Gastrocnemius medialis (tissue), 4 donors: ENCODE data around the gene HTT. TPM values are rescaled to one million over a fixed set of nuclear protein-coding genes. Genes with fewer than 3 reads are reported as not detected.
"Not testable (repeated sequence)": the region's sequence is repeated elsewhere in the genome, so short reads cannot be mapped to it uniquely, and the experiment has no call there.

Source experiments
- ATAC-seq, 2 donors: fragments of 150-250 bp; one replicate each; pipeline ENCODE4 v1.9.1; 2016
- DNase-seq, 2 donors: peaks; one replicate each; pipeline ENCODE4 v3.0.0-alpha.2; 2019
- H3K27ac ChIP-seq, 4 donors: fragments of 200-600 bp; sonication (generic); 1 replicate in 1 of 4; 2 replicates in 3 of 4; pipeline ENCODE4 v1.5.1; 2016 to 2018; ENCODE audit warnings: mild to moderate bottlenecking in 2 of 4, moderate library complexity in 1 of 4
- H3K27me3 ChIP-seq, 3 donors: fragments of 200-600 bp; sonication (generic) in 2 of 3; 1 replicate in 1 of 3; 2 replicates in 2 of 3; pipeline versions ENCODE4 v1.5.1 to v1.6.0; 2016 to 2019; ENCODE audit warnings: mild to moderate bottlenecking in 1 of 3, moderate library complexity in 1 of 3
- H3K36me3 ChIP-seq, 2 donors: fragments of 200-600 bp; sonication (generic) in 1 of 2; one replicate each; pipeline ENCODE4 v1.5.1; 2017 to 2018
- H3K4me1 ChIP-seq, 2 donors: fragments of 200-600 bp; sonication (generic) in 1 of 2; one replicate each; pipeline ENCODE4 v1.5.1; 2016 to 2017; ENCODE audit warnings: mild to moderate bottlenecking in 2 of 2
- H3K4me3 ChIP-seq, 4 donors: fragments of 200-600 bp; sonication (generic) in 3 of 4; 1 replicate in 1 of 4; 2 replicates in 3 of 4; pipeline ENCODE4 v1.5.1; 2016 to 2019; ENCODE audit warnings: mild to moderate bottlenecking in 2 of 4
- H3K9me3 ChIP-seq, 3 donors: fragments of 200-600 bp; sonication (generic) in 2 of 3; 1 replicate in 1 of 3; 2 replicates in 2 of 3; pipeline ENCODE4 v1.5.1; 2016 to 2019
- CTCF ChIP-seq, 5 experiments: fragments of 450-650 bp in 3 of 5; fragments of 200-600 bp in 2 of 5; sonication (generic) in 2 of 5; IDR thresholded peaks in 4 of 5; conservative IDR thresholded peaks in 1 of 5; 1 replicate in 4 of 5; 2 replicates in 1 of 5; pipeline ENCODE4 v1.5.1; 2016 to 2019; ENCODE audit warnings: antibody characterized with exemption in 5 of 5, mild to moderate bottlenecking in 3 of 5, moderate library complexity in 3 of 5
- POLR2A ChIP-seq, 2 donors: fragments of 450-650 bp; IDR thresholded peaks; one replicate each; pipeline ENCODE4 v1.6.1; 2017; ENCODE audit warnings: antibody characterized with exemption in 2 of 2, mild to moderate bottlenecking in 2 of 2, moderate library complexity in 2 of 2
- in situ Hi-C, 4 donors: fragments of 200-750 bp; cut with MboI; loops; one replicate each; pipeline versions ENCODE4 v1.15.0 to v1.8.0; 2017; ENCODE audit warnings: low sequenced_read_pairs in 4 of 4
- intact Hi-C: fragments of 100-400 bp; cut with DNase I; formaldehyde crosslinking; loops from one replicate; pipeline ENCODE4 v1.15.1; 2023; ENCODE audit warnings: low total_unique reads
- total RNA-seq, 4 donors: library from RNA; depleted of rRNA; stranded (reverse); fragments of >200 nt; gene quantifications; one replicate each; pipeline versions ENCODE4 v1.1.0 to v1.2.3, GENCODE V29; 2016

The HTT gene
- total RNA-seq, 4 donors from 2014 or later: 23.5 to 73.0 (median 51.1) TPM

GRCh38 chr4:3085948-3086670 lies 11.6 kb downstream of the HTT start:
- Histone ChIP-seq H3K4me1 (peaks cover 4 to 5% of the 10 kb centered on the region in 2 donors), H3K27ac (no peak overlapping the region), H3K9me3 (no peaks in the 10 kb centered on the region), H3K27me3 (no peaks in the 10 kb centered on the region), H3K4me3 (no peak overlapping the region), H3K36me3 (peaks cover 0 to 11% of the 10 kb centered on the region in 2 donors)
- DNase-seq: no peak
- intact Hi-C loops: no loop called here
- no peak for ATAC-seq
- in situ Hi-C loops: no loop called here
- TF ChIP-seq CTCF (IDR thresholded peaks at IDR 0.05 in 4 of 5, conservative IDR thresholded peaks at IDR 0.05 in 1 of 5) (no peak), POLR2A (IDR thresholded peaks at IDR 0.05) (no peak)

GRCh38 chr4:3087115-3087797 lies 12.8 kb downstream of the HTT start:
- Histone ChIP-seq H3K9me3 (no peaks in the 10 kb centered on the region), H3K4me3 (no peak overlapping the region), H3K4me1 (peaks cover 4 to 5% of the 10 kb centered on the region in 2 donors), H3K27me3 (no peaks in the 10 kb centered on the region), H3K27ac (no peak overlapping the region), H3K36me3 (peaks cover 0 to 11% of the 10 kb centered on the region in 2 donors)
- TF ChIP-seq POLR2A (IDR thresholded peaks at IDR 0.05) (no peak), CTCF (IDR thresholded peaks at IDR 0.05 in 4 of 5, conservative IDR thresholded peaks at IDR 0.05 in 1 of 5) (no peak)
- intact Hi-C loops (no loop called here), in situ Hi-C loops (no loop called here)
- ATAC-seq (no peak), DNase-seq (no peak)

- intact Hi-C loops (no loop called here), in situ Hi-C loops (no loop called here)
Observed at GRCh38 chr4:3091464-3091863, 17.0 kb downstream of the HTT start.

GRCh38 chr4:3094701-3095100 lies 20.2 kb downstream of the HTT start:
- H3K27ac ChIP-seq, ATAC-seq, DNase-seq, H3K36me3 ChIP-seq, H3K9me3 ChIP-seq, H3K4me1 ChIP-seq, intact Hi-C loops, in situ Hi-C loops, H3K27me3 ChIP-seq, H3K4me3 ChIP-seq: not testable (repeated sequence)

More at GRCh38 chr4:3091464-3091863, 17.0 kb downstream of the HTT start:
- no peak overlapping the region for H3K27ac ChIP-seq
- no peaks in the 10 kb centered on the region for H3K9me3 ChIP-seq
- DNase-seq (no peak), ATAC-seq (no peak)
- H3K27me3 ChIP-seq: no peaks in the 10 kb centered on the region
- H3K4me3 ChIP-seq: no peak overlapping the region
- no peak for TF ChIP-seq POLR2A (IDR thresholded peaks at IDR 0.05)
- TF ChIP-seq CTCF (IDR thresholded peaks at IDR 0.05 in 4 of 5, conservative IDR thresholded peaks at IDR 0.05 in 1 of 5): no peak
- peaks cover 0 to 11% of the 10 kb centered on the region in 2 donors for H3K36me3 ChIP-seq
- no peaks in the 10 kb centered on the region for H3K4me1 ChIP-seq

GRCh38 chr4:3096202-3096601 lies 21.7 kb downstream of the HTT start:
- in situ Hi-C loops (no loop called here), intact Hi-C loops (no loop called here)
- H3K4me1 ChIP-seq: no peaks in the 10 kb centered on the region
- H3K9me3 ChIP-seq: no peaks in the 10 kb centered on the region
- H3K36me3 ChIP-seq: peaks cover 0 to 12% of the 10 kb centered on the region in 2 donors
- no peak overlapping the region for H3K27ac ChIP-seq
- H3K4me3 ChIP-seq: no peak overlapping the region
- no peak for ATAC-seq
- no peak for TF ChIP-seq POLR2A (IDR thresholded peaks at IDR 0.05)
- no peak for TF ChIP-seq CTCF (IDR thresholded peaks at IDR 0.05 in 4 of 5, conservative IDR thresholded peaks at IDR 0.05 in 1 of 5)
- DNase-seq: no peak
- H3K27me3 ChIP-seq: no peaks in the 10 kb centered on the region
